ENCODE measurements around the gene GPLD1.

- TF ChIP-seq TCF4 (CRISPR knock-in tag; IDR thresholded peaks at IDR 0.05; ENCODE audit: borderline replicate concordance) (no peak), ESRRG (CRISPR knock-in tag; IDR thresholded peaks at IDR 0.05) (no peak), PPARA (CRISPR knock-in tag; IDR thresholded peaks at IDR 0.05; ENCODE audit: borderline replicate concordance) (no peak)
These were observed 41.0 kb downstream of the GPLD1 start for GRCh38 chr6:24448396-24448795.
